ENCODE data around the gene TRIM15.
"Not testable (repeated sequence)": the region's sequence is repeated elsewhere in the genome, so short reads cannot be mapped to it uniquely, and the experiment has no call there.

The TRIM15 gene

GRCh38 chr6:30198166-30199084 lies 35.1 kb downstream of the TRIM15 start:
- DNase-seq (ENCODE audit: low read depth): no peak

- no peak for DNase-seq (ENCODE audit: low read depth)
Measured at GRCh38 chr6:30200551-30201281, 37.4 kb downstream of the TRIM15 start.

GRCh38 chr6:30202366-30202765 lies 39.0 kb downstream of the TRIM15 start:
- no peak for DNase-seq (ENCODE audit: low read depth)

GRCh38 chr6:30204116-30204515 lies 40.8 kb downstream of the TRIM15 start:
- DNase-seq (ENCODE audit: low read depth): no peak

DNA sequence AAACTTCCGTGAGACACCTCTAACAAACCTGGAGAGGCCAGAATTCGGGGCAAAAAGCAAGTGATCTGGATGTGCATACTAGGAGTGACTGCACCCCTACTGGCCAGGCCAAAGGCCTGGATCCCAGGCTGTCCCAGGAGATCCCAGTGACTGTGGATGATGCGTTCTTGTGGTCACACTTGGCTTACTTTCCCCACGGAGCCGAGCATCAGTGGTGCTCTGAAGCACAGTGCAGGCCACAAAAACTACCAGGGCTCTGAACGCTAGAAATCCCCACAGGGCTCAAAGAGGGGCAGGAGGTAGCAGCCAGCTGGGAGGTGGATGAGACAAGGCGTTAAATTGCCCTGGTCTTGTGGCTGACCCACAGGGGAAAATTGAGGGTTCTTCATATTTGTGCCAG lies 42.8 kb downstream of the TRIM15 start:
- no peak for DNase-seq (ENCODE audit: low read depth)

- DNase-seq (ENCODE audit: low read depth): no peak
Measured at GRCh38 chr6:30206799-30207618, 43.7 kb downstream of the TRIM15 start.

DNA sequence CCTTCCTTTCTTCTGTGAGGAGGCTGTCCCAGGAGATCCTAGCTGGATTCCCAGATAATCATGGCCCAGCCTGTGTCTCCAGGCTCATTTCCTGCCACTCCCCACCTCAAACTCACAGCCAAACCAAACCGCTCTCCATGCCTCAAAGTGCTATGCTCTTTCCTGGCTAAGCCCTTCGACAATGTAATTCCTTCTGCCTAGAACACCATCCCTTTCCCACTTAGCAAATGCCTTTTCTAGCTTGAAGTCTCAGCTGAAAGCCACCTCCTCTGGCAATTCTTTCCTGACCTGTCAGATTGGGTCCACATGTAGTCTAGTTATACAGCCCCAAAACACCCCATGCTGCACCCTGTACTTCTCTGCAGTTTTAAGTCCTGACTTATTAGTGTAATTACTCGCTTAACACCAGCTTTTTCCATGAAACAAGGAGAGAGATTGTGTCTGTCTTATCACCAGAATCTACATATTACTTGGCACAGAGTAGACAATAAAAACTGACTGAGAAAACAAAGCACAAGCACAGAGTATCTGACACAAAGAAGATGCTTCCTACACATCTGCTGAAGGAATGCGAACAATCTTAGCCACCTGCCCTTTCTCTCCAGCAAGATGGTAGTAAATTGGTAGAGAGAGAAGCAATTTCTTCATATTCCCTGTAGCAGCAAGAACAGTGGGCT lies 44.4 kb downstream of the TRIM15 start:
- DNase-seq (ENCODE audit: low read depth): no peak

- DNase-seq (ENCODE audit: low read depth): no peak
Measured at GRCh38 chr6:30211306-30211705, 48.0 kb downstream of the TRIM15 start.

- DNase-seq (ENCODE audit: low read depth): no peak
Measured at GRCh38 chr6:30211899-30212298, 48.6 kb downstream of the TRIM15 start.

- DNase-seq (ENCODE audit: low read depth): peak; percentile 94
Measured at GRCh38 chr6:30212865-30213666, 49.7 kb downstream of the TRIM15 start, which contains the start of gene TRIM26. TRIM26 (minus strand) TSS chr6:30213406; CDS start chr6:30199103, 14,303 bp downstream.

DNA sequence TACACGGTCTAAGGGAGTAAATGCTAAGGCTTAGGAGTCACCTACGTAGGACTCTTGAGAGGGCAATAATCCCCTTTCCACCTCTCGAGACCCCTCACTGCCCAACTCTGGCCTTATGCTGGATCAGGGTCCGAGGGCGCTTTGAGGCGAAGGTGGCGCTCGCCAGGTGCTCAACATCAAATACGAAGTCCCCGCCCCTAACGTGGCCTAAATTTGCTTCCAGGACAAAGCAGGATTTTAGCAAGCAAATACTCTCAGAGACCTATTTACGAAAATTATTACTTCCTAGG lies 50.3 kb downstream of the TRIM15 start:
- DNase-seq (ENCODE audit: low read depth): no peak

DNA sequence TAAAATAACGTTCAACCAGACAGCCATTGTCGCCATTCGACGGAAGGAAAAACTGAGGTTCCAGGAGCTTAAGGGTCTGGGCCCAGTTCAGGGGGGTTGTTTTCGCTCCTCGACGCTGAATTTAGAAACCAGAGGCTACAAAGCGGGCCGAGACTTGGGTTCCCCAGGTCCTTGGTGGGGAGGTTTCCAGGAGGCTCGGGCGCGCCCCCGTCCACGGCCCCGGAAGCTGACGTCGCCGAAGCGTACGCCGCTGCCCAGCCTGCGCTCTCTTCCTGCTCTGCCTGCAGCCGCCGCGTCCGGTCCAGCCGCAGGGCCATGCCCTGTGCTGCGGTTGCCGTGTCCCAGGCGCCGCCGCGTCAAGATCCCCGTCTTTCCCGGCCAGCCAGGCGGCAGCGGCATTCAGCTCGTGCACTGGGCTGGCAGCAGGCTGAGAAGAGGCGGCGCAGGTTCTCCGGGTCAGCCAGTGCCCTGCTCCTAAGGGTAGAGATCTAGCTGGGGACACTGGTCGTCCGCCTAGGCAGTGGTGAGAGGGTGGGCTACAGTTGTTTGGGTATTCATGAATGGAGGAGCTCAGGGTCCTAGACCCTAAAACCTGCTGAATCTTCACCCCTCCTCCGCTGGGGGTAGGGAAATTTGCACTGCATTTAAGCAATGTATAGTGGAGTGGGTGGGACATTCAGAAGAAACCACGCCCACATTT lies 50.8 kb downstream of the TRIM15 start:
- peak; percentile 67 for DNase-seq (ENCODE audit: low read depth)

DNA sequence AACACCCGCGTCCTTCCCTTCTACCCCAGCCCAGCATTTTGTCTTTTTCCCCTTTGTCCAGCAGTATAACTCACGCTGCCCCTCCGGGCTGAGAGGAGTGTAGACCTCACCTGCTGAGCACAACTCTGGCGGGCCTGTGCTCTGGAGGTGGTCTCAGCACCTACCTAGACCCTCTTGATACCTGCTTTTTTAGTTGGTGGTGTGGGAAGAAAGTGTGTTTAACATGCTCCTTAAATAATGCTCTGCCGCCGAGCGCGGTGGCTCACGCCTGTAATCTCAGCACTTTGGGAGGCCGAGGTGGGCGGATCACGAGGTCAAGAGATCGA lies 51.3 kb downstream of the TRIM15 start:
- DNase-seq (ENCODE audit: low read depth): no peak

- no peak for DNase-seq (ENCODE audit: low read depth)
Measured at GRCh38 chr6:30216096-30216495, 52.8 kb downstream of the TRIM15 start.

GRCh38 chr6:30219244-30219643 lies 55.9 kb downstream of the TRIM15 start:
- peak; percentile 19 for DNase-seq (ENCODE audit: low read depth)

- not testable (repeated sequence) for DNase-seq (ENCODE audit: low read depth)
Measured at GRCh38 chr6:30221395-30221794, 58.0 kb downstream of the TRIM15 start.

- DNase-seq (ENCODE audit: low read depth): not testable (repeated sequence)
Measured at GRCh38 chr6:30221956-30222355, 58.6 kb downstream of the TRIM15 start.

Data from activated T-helper 1 cell treated with Interleukin-2 at 50 U/mL for 16 hours (primary cell).